Measurements from ENCODE around the gene ARHGEF3.

The ARHGEF3 gene

GRCh38 chr3:56829533-56829932 lies 27.8 kb upstream of the ARHGEF3 start:
- no peak overlapping the region for H3K4me3 Mint-ChIP-seq
- H3K9me3 Mint-ChIP-seq: no peaks in the 10 kb centered on the region
- no peaks in the 10 kb centered on the region for H3K36me3 Mint-ChIP-seq
- H3K27ac Mint-ChIP-seq: no peak overlapping the region
- ATAC-seq (ENCODE audit: low read depth) (no peak), DNase-seq (ENCODE audit: low spot score in 2 of 2) (no peak)
- peaks cover 2% of the 10 kb centered on the region for H3K27me3 Mint-ChIP-seq
- peaks cover 2% of the 10 kb centered on the region for H3K4me1 Mint-ChIP-seq

- Mint-ChIP-seq H3K27ac (no peak overlapping the region), H3K9me3 (no peaks in the 10 kb centered on the region)
These were observed 25.3 kb upstream of the ARHGEF3 start for GRCh38 chr3:56826831-56827722.

GRCh38 chr3:56825567-56826438 lies 24.1 kb upstream of the ARHGEF3 start:
- Mint-ChIP-seq H3K27ac (no peak overlapping the region), H3K27me3 (peaks cover 2% of the 10 kb centered on the region), H3K36me3 (peaks cover 2% of the 10 kb centered on the region), H3K4me3 (no peak overlapping the region), H3K4me1 (peaks cover 4% of the 10 kb centered on the region), H3K9me3 (no peaks in the 10 kb centered on the region)
- DNase-seq (ENCODE audit: low spot score in 2 of 2) (no peak), ATAC-seq (ENCODE audit: low read depth) (no peak)

More at GRCh38 chr3:56826831-56827722, 25.3 kb upstream of the ARHGEF3 start:
- Mint-ChIP-seq H3K4me3 (no peak overlapping the region), H3K4me1 (peaks cover 4% of the 10 kb centered on the region), H3K27me3 (peaks cover 2% of the 10 kb centered on the region), H3K36me3 (peaks cover 2% of the 10 kb centered on the region)
- DNase-seq (ENCODE audit: low spot score in 2 of 2): no peak
- no peak for ATAC-seq (ENCODE audit: low read depth)

- no peak for ATAC-seq (ENCODE audit: low read depth)
- no peaks in the 10 kb centered on the region for H3K9me3 Mint-ChIP-seq
- H3K36me3 Mint-ChIP-seq: peaks cover 2% of the 10 kb centered on the region
- peaks cover 2% of the 10 kb centered on the region for H3K27me3 Mint-ChIP-seq
- no peak overlapping the region for H3K4me3 Mint-ChIP-seq
- peaks cover 2% of the 10 kb centered on the region for H3K4me1 Mint-ChIP-seq
- H3K27ac Mint-ChIP-seq: no peak overlapping the region
- no peak for DNase-seq (ENCODE audit: low spot score in 2 of 2)
These were observed 22.4 kb upstream of the ARHGEF3 start for GRCh38 chr3:56823984-56824703.

- Mint-ChIP-seq H3K36me3 (peaks cover 2% of the 10 kb centered on the region), H3K27ac (no peak overlapping the region), H3K27me3 (peaks cover 2% of the 10 kb centered on the region), H3K4me1 (peaks cover 2% of the 10 kb centered on the region), H3K4me3 (no peak overlapping the region), H3K9me3 (no peaks in the 10 kb centered on the region)
- ATAC-seq (ENCODE audit: low read depth): no peak
- no peak for DNase-seq (ENCODE audit: low spot score in 2 of 2)
These were observed 21.7 kb upstream of the ARHGEF3 start for GRCh38 chr3:56823421-56823926.

- Mint-ChIP-seq H3K27ac (no peak overlapping the region), H3K4me1 (peaks cover 2% of the 10 kb centered on the region)
- no peak for ATAC-seq (ENCODE audit: low read depth)
These were observed 20.8 kb upstream of the ARHGEF3 start for GRCh38 chr3:56822501-56822900.

GRCh38 chr3:56819016-56819809 lies 17.5 kb upstream of the ARHGEF3 start:
- no peak for DNase-seq (ENCODE audit: low spot score in 2 of 2)
- H3K27ac Mint-ChIP-seq: no peak overlapping the region
- no peak for ATAC-seq (ENCODE audit: low read depth)
- H3K27me3 Mint-ChIP-seq: no peaks in the 10 kb centered on the region
- H3K9me3 Mint-ChIP-seq: no peaks in the 10 kb centered on the region
- H3K36me3 Mint-ChIP-seq: peaks cover 2% of the 10 kb centered on the region
- H3K4me1 Mint-ChIP-seq: peaks cover 2% of the 10 kb centered on the region
- no peak overlapping the region for H3K4me3 Mint-ChIP-seq

More at GRCh38 chr3:56822501-56822900, 20.8 kb upstream of the ARHGEF3 start:
- Mint-ChIP-seq H3K9me3 (no peaks in the 10 kb centered on the region), H3K27me3 (peaks cover 2% of the 10 kb centered on the region), H3K4me3 (no peak overlapping the region), H3K36me3 (peaks cover 2% of the 10 kb centered on the region)
- DNase-seq (ENCODE audit: low spot score in 2 of 2): no peak

- Mint-ChIP-seq H3K27me3 (no peaks in the 10 kb centered on the region), H3K27ac (no peak overlapping the region), H3K36me3 (peaks cover under 1% of the 10 kb centered on the region), H3K9me3 (no peaks in the 10 kb centered on the region), H3K4me1 (peaks cover under 1% of the 10 kb centered on the region), H3K4me3 (no peak overlapping the region)
- DNase-seq (ENCODE audit: low spot score in 2 of 2): no peak
- ATAC-seq (ENCODE audit: low read depth): no peak
These were observed 16.6 kb upstream of the ARHGEF3 start for GRCh38 chr3:56818156-56818985.

GRCh38 chr3:56817646-56818045 lies 15.9 kb upstream of the ARHGEF3 start:
- H3K4me1 Mint-ChIP-seq: no peaks in the 10 kb centered on the region
- H3K27ac Mint-ChIP-seq: no peak overlapping the region
- no peaks in the 10 kb centered on the region for H3K27me3 Mint-ChIP-seq
- no peak overlapping the region for H3K4me3 Mint-ChIP-seq
- DNase-seq (ENCODE audit: low spot score in 2 of 2) (no peak), ATAC-seq (ENCODE audit: low read depth) (no peak)
- no peaks in the 10 kb centered on the region for H3K9me3 Mint-ChIP-seq
- H3K36me3 Mint-ChIP-seq: no peaks in the 10 kb centered on the region

- Mint-ChIP-seq H3K36me3 (no peaks in the 10 kb centered on the region), H3K27ac (no peak overlapping the region), H3K9me3 (no peaks in the 10 kb centered on the region), H3K4me3 (no peak overlapping the region), H3K27me3 (no peaks in the 10 kb centered on the region), H3K4me1 (peaks cover 3% of the 10 kb centered on the region)
- ATAC-seq (ENCODE audit: low read depth) (no peak), DNase-seq (ENCODE audit: low spot score in 2 of 2) (no peak)
These were observed 14.3 kb upstream of the ARHGEF3 start for GRCh38 chr3:56816061-56816460.

- no peaks in the 10 kb centered on the region for H3K9me3 Mint-ChIP-seq
- ATAC-seq (ENCODE audit: low read depth) (no peak), DNase-seq (ENCODE audit: low spot score in 2 of 2) (no peak)
- H3K36me3 Mint-ChIP-seq: no peaks in the 10 kb centered on the region
- H3K27ac Mint-ChIP-seq: no peak overlapping the region
- H3K4me3 Mint-ChIP-seq: no peak overlapping the region
- H3K27me3 Mint-ChIP-seq: no peaks in the 10 kb centered on the region
- peaks cover 3% of the 10 kb centered on the region for H3K4me1 Mint-ChIP-seq
These were observed 13.8 kb upstream of the ARHGEF3 start for GRCh38 chr3:56815589-56815988.

GRCh38 chr3:56813653-56813960 lies 11.9 kb upstream of the ARHGEF3 start:
- no peaks in the 10 kb centered on the region for H3K27me3 Mint-ChIP-seq
- H3K9me3 Mint-ChIP-seq: no peaks in the 10 kb centered on the region
- DNase-seq (ENCODE audit: low spot score in 2 of 2) (no peak), ATAC-seq (ENCODE audit: low read depth) (no peak)
- no peak overlapping the region for H3K27ac Mint-ChIP-seq
- H3K4me3 Mint-ChIP-seq: no peak overlapping the region
- H3K4me1 Mint-ChIP-seq: peaks cover 3% of the 10 kb centered on the region
- H3K36me3 Mint-ChIP-seq: no peaks in the 10 kb centered on the region

Measured in memory B cell (primary cell).